ENCODE data around the gene MUS81.

- TF ChIP-seq GABPA (IDR thresholded peaks at IDR 0.05; ENCODE audit: low read depth), result no peak
- TF ChIP-seq, protein P1, sequence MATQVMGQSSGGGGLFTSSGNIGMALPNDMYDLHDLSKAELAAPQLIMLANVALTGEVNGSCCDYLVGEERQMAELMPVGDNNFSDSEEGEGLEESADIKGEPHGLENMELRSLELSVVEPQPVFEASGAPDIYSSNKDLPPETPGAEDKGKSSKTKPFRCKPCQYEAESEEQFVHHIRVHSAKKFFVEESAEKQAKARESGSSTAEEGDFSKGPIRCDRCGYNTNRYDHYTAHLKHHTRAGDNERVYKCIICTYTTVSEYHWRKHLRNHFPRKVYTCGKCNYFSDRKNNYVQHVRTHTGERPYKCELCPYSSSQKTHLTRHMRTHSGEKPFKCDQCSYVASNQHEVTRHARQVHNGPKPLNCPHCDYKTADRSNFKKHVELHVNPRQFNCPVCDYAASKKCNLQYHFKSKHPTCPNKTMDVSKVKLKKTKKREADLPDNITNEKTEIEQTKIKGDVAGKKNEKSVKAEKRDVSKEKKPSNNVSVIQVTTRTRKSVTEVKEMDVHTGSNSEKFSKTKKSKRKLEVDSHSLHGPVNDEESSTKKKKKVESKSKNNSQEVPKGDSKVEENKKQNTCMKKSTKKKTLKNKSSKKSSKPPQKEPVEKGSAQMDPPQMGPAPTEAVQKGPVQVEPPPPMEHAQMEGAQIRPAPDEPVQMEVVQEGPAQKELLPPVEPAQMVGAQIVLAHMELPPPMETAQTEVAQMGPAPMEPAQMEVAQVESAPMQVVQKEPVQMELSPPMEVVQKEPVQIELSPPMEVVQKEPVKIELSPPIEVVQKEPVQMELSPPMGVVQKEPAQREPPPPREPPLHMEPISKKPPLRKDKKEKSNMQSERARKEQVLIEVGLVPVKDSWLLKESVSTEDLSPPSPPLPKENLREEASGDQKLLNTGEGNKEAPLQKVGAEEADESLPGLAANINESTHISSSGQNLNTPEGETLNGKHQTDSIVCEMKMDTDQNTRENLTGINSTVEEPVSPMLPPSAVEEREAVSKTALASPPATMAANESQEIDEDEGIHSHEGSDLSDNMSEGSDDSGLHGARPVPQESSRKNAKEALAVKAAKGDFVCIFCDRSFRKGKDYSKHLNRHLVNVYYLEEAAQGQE (IDR thresholded peaks at IDR 0.05; ENCODE audit: insufficient replicate concordance, low read depth), result no peak
- TF ChIP-seq, protein P2, sequence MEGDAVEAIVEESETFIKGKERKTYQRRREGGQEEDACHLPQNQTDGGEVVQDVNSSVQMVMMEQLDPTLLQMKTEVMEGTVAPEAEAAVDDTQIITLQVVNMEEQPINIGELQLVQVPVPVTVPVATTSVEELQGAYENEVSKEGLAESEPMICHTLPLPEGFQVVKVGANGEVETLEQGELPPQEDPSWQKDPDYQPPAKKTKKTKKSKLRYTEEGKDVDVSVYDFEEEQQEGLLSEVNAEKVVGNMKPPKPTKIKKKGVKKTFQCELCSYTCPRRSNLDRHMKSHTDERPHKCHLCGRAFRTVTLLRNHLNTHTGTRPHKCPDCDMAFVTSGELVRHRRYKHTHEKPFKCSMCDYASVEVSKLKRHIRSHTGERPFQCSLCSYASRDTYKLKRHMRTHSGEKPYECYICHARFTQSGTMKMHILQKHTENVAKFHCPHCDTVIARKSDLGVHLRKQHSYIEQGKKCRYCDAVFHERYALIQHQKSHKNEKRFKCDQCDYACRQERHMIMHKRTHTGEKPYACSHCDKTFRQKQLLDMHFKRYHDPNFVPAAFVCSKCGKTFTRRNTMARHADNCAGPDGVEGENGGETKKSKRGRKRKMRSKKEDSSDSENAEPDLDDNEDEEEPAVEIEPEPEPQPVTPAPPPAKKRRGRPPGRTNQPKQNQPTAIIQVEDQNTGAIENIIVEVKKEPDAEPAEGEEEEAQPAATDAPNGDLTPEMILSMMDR (IDR thresholded peaks at IDR 0.05; ENCODE audit: insufficient read depth, low read length), result peak; percentile 72
Observed at GRCh38 chr11:65851083-65851579, 9.1 kb upstream of the MUS81 start.

Measured in HL-60 (cell line).